Measurements from ENCODE around the gene COL3A1.

Gene COL3A1

DNA sequence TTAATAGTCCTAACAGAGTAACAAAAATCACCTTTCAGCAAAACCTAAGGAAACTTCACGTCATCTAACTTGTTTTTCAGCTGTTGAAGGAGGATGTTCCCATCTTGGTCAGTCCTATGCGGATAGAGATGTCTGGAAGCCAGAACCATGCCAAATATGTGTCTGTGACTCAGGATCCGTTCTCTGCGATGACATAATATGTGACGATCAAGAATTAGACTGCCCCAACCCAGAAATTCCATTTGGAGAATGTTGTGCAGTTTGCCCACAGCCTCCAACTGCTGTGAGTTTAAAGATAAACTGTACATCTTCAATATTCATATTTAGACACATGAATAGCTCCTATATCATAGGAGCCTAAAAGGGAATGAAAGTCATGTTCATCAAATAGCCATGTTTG lies 10.5 kb downstream of the COL3A1 start:
- Histone ChIP-seq H3K9me3 (ENCODE audit: insufficient read depth, low read depth, low read length) (no peaks in the 10 kb centered on the region), H3K4me2 (ENCODE audit: low read depth, low read length, poor library complexity, severe bottlenecking) (no peak overlapping the region), H3K4me3 (ENCODE audit: low read length, poor library complexity, severe bottlenecking) (no peak overlapping the region), H3F3A (ENCODE audit: low read depth) (no peaks in the 10 kb centered on the region), H3K36me3 (ENCODE audit: insufficient read depth, low read length) (no peaks in the 10 kb centered on the region), H3K9ac (ENCODE audit: low read depth, low read length, poor library complexity, severe bottlenecking) (no peak overlapping the region), H3K4me1 (ENCODE audit: insufficient read depth, low read length, poor library complexity, severe bottlenecking) (no peaks in the 10 kb centered on the region), H4K20me1 (ENCODE audit: insufficient read depth, low read length, poor library complexity, severe bottlenecking) (no peaks in the 10 kb centered on the region), H3K27me3 (ENCODE audit: insufficient read depth, low read length, poor library complexity, severe bottlenecking) (no peaks in the 10 kb centered on the region), H3K79me2 (ENCODE audit: insufficient read depth, low read length) (no peaks in the 10 kb centered on the region), H2AFZ (ENCODE audit: low read length) (no peak overlapping the region), H3K9me2 (replicated peaks; ENCODE audit: low read depth, low read length) (no peaks in the 10 kb centered on the region)
- TF ChIP-seq, protein P1, sequence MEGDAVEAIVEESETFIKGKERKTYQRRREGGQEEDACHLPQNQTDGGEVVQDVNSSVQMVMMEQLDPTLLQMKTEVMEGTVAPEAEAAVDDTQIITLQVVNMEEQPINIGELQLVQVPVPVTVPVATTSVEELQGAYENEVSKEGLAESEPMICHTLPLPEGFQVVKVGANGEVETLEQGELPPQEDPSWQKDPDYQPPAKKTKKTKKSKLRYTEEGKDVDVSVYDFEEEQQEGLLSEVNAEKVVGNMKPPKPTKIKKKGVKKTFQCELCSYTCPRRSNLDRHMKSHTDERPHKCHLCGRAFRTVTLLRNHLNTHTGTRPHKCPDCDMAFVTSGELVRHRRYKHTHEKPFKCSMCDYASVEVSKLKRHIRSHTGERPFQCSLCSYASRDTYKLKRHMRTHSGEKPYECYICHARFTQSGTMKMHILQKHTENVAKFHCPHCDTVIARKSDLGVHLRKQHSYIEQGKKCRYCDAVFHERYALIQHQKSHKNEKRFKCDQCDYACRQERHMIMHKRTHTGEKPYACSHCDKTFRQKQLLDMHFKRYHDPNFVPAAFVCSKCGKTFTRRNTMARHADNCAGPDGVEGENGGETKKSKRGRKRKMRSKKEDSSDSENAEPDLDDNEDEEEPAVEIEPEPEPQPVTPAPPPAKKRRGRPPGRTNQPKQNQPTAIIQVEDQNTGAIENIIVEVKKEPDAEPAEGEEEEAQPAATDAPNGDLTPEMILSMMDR (conservative IDR thresholded peaks at IDR 0.05; ENCODE audit: low read length): no peak
- no peak for TF ChIP-seq EZH2phosphoT487 (IDR thresholded peaks at IDR 0.05; ENCODE audit: borderline replicate concordance)

DNA sequence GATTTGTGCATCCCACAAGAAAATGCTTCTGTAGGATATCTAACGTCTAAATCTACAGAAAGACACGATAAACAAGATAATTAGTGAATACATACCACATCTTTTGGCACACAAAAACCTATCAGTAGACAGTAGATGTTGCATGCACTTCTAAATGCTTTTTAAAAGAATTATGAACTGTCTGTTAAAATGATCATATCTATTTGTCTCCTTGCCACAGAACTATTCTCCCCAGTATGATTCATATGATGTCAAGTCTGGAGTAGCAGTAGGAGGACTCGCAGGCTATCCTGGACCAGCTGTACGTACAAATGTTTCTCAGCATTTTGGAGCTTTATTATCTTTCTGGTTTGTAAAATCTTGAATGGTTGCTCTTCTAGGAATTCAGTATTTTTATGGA lies 12.7 kb downstream of the COL3A1 start:
- Histone ChIP-seq H3K9me3 (ENCODE audit: insufficient read depth, low read depth, low read length) (no peaks in the 10 kb centered on the region), H3K9me2 (replicated peaks; ENCODE audit: low read depth, low read length) (no peaks in the 10 kb centered on the region), H3F3A (ENCODE audit: low read depth) (no peaks in the 10 kb centered on the region), H3K36me3 (ENCODE audit: insufficient read depth, low read length) (no peaks in the 10 kb centered on the region), H3K4me3 (ENCODE audit: low read length, poor library complexity, severe bottlenecking) (no peak overlapping the region), H4K20me1 (ENCODE audit: insufficient read depth, low read length, poor library complexity, severe bottlenecking) (no peaks in the 10 kb centered on the region), H3K79me2 (ENCODE audit: insufficient read depth, low read length) (no peaks in the 10 kb centered on the region), H3K27me3 (ENCODE audit: insufficient read depth, low read length, poor library complexity, severe bottlenecking) (no peaks in the 10 kb centered on the region), H3K9ac (ENCODE audit: low read depth, low read length, poor library complexity, severe bottlenecking) (no peak overlapping the region), H3K4me2 (ENCODE audit: low read depth, low read length, poor library complexity, severe bottlenecking) (no peak overlapping the region), H3K4me1 (ENCODE audit: insufficient read depth, low read length, poor library complexity, severe bottlenecking) (no peaks in the 10 kb centered on the region), H2AFZ (ENCODE audit: low read length) (no peak overlapping the region)
- no peak for TF ChIP-seq EZH2phosphoT487 (IDR thresholded peaks at IDR 0.05; ENCODE audit: borderline replicate concordance)
- TF ChIP-seq, protein P1 (conservative IDR thresholded peaks at IDR 0.05; ENCODE audit: low read length): no peak

DNA sequence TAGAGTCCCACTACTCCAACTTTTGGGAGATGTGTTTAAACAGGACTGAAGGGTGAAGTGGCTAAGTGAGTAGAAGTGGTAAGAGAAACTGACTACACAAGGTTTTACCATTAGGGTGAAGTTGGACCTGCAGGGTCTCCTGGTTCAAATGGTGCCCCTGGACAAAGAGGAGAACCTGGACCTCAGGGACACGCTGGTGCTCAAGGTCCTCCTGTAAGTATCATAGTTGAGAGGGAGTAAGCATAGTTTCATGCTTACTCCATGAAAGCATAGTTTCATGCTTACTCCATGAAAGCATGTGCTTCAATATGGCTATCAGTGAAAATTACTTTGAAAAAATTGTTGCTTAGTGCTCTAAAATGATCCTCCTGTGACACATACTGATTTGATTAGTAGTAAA lies 19.1 kb downstream of the COL3A1 start:
- Histone ChIP-seq H3K9ac (ENCODE audit: low read depth, low read length, poor library complexity, severe bottlenecking) (no peak overlapping the region), H3F3A (ENCODE audit: low read depth) (no peaks in the 10 kb centered on the region), H3K79me2 (ENCODE audit: insufficient read depth, low read length) (no peaks in the 10 kb centered on the region), H3K4me2 (ENCODE audit: low read depth, low read length, poor library complexity, severe bottlenecking) (no peak overlapping the region), H3K36me3 (ENCODE audit: insufficient read depth, low read length) (no peaks in the 10 kb centered on the region), H3K4me3 (ENCODE audit: low read length, poor library complexity, severe bottlenecking) (no peak overlapping the region), H3K9me2 (replicated peaks; ENCODE audit: low read depth, low read length) (no peaks in the 10 kb centered on the region), H2AFZ (ENCODE audit: low read length) (no peak overlapping the region), H4K20me1 (ENCODE audit: insufficient read depth, low read length, poor library complexity, severe bottlenecking) (no peaks in the 10 kb centered on the region), H3K27me3 (ENCODE audit: insufficient read depth, low read length, poor library complexity, severe bottlenecking) (no peaks in the 10 kb centered on the region), H3K4me1 (ENCODE audit: insufficient read depth, low read length, poor library complexity, severe bottlenecking) (no peaks in the 10 kb centered on the region), H3K9me3 (ENCODE audit: insufficient read depth, low read depth, low read length) (no peaks in the 10 kb centered on the region)
- TF ChIP-seq, protein P1 (conservative IDR thresholded peaks at IDR 0.05; ENCODE audit: low read length): no peak
- no peak for TF ChIP-seq EZH2phosphoT487 (IDR thresholded peaks at IDR 0.05; ENCODE audit: borderline replicate concordance)

Measured in Loucy (cell line).